GM10266 (cell line): ENCODE data around the gene ATP2C2.

Source experiments
- DNase-seq: peaks from one replicate; pipeline ENCODE4 v3.0.0; 2012; ENCODE audit errors: extremely low spot score
- TF ChIP-seq, protein P1 (sequence below): IDR thresholded peaks from 2 replicates; pipeline ENCODE4 v1.5.1; 2012; ENCODE audit warnings: mild to moderate bottlenecking, low read depth; ENCODE audit not compliant: control insufficient read depth, insufficient read depth; ENCODE audit errors: missing control alignments

The ATP2C2 gene

DNA sequence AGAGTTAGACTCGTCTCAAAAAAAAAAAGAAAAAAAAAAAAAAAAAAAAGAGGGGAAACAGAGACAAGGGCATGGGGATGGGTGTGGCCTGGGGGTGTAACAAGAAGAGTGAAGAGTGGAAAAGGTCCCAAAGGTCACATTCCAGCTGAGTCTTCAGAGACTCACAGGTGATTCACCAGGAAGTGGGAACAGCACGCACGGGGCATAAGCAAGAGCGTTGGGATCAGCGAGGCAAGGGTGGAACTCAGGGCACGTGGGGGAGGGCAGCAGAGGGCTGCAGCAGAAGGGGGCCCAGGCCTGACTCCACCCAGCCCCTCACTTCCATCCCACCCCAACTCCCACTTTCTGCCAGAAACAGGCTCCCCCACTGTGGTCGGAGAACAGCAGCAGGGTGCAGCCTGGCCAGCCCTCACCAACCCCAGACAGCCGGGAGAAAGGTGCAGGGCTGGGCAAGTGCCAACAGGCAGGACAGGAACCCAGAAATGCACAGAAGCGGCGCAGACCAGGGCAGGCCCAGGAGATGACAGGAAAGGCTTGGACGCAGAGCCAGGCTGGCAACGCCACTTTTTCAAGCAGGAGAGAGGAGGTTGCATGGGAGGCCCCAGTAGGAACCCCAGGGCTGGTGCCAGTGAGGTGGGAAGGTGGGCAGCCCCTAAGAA lies 132.9 kb downstream of the ATP2C2 start:
- DNase-seq: no peak
- TF ChIP-seq, protein P1, sequence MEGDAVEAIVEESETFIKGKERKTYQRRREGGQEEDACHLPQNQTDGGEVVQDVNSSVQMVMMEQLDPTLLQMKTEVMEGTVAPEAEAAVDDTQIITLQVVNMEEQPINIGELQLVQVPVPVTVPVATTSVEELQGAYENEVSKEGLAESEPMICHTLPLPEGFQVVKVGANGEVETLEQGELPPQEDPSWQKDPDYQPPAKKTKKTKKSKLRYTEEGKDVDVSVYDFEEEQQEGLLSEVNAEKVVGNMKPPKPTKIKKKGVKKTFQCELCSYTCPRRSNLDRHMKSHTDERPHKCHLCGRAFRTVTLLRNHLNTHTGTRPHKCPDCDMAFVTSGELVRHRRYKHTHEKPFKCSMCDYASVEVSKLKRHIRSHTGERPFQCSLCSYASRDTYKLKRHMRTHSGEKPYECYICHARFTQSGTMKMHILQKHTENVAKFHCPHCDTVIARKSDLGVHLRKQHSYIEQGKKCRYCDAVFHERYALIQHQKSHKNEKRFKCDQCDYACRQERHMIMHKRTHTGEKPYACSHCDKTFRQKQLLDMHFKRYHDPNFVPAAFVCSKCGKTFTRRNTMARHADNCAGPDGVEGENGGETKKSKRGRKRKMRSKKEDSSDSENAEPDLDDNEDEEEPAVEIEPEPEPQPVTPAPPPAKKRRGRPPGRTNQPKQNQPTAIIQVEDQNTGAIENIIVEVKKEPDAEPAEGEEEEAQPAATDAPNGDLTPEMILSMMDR: no peak

DNA sequence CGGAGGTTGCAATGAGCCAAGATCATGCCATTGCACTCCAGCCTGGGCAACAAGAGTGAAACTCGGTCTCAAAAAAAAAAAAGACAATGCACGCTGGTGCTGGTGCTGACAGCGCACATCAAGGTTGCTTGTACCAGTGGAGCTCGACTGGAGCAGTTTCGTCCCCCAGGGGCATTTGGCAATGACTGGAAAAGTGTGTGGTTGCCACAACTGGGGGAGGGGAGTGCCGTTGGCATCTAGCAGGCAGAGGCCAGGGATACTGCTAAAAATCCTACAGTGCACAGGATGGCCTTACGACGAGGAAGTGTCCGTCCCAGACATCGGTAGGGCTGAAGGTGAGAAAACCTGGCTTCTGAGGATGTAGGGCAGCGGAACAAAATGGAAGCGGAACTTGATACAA lies 133.7 kb downstream of the ATP2C2 start:
- no peak for DNase-seq
- TF ChIP-seq, protein P1: no peak

DNA sequence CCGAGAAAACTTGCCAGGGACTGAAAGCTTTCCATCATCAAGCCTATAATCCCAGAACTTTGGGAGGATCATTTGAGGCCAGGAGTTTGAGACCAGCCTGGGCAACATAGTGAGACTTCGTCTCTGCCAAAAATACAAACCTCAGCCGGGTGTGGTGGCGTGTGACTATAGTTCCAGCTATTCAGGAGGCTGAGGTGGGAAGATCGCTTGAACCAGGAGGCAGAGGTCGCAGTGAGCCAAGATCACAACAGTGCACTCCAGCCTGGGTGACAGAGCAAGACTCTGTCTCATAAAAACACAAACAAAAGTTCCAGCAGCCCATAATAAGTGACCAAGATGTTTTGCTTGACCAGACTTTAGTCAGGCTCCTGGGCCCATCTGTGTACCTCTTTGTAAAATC lies 134.2 kb downstream of the ATP2C2 start:
- no peak for DNase-seq
- TF ChIP-seq, protein P1: no peak

DNA sequence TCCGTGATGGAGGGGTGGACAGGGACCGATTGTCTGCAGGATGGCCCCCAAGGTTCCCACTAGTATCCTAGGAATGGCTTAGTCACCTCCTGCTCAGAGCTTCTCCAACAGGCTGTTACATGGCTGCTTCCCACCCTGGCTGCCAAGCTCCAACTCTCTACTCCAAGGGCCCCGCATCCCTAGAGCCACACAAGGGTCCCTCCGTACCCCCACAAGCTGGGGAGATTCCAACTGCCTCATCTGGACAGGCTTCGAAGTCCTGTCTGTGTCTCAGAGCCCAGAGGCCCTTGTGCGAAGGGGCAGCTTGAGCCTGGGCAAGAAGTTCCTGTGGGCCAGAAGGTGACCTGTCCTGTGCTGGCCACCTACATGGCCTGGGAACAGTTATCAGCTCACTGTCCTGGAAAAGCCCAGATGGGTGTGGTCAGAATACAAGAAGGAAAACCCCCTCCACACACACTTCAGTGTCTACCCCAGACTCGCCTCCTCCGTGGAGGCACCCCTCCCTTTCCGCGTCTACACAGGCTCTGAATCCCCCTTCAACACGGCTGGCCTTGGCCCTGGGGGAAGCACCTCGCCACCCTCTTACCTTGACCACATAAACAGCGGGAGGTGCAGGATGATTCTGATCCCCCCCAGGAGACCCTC lies 135.5 kb downstream of the ATP2C2 start:
- DNase-seq: no peak
- TF ChIP-seq, protein P1: no peak

DNA sequence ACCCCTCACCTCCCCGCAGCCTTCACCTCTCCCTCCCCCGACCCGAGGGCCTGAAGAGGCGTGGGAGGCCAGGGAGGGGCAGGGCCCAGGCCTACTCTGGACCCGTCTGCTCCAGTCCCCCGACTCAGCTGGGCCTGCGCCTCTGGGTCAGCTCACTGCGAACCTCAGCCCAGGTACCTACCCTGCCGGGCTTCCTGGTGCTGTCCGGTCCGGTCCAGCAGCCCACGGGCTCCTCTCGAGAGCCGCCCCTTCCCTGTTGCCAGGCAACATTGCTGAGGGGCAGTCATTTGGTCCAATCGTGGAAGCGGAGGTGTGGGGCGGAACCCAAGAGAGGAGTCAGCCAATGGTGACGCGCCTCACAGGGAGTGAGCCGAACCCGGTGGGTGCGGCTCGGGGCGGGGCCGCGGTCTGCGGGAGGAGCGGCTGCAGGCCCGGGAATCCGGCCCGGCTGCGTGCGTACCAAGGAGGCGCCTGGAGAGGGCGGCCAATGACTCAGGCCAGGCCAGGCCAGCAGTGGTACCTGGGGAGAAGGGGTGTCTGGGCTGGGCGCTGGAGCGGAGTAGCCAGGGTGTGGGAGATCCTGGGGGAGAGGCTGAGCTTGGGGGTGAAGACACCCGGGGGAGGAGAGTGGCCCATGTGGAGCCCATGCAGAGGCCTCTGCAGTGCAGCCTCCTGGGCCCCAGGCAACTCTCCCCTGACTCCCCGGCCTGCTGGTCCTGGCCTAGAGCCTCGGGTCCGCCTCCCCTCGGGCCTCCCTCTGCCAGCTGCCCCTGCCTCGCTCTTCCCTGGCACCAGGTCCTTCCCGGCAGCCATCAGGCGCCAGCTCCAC lies 136.3 kb downstream of the ATP2C2 start, which contains the start of gene MEAK7:
Gene MEAK7 (minus strand): TSS at position 240 of the 829 bp plus-strand sequence. CDS start 6,573 bp downstream, outside the sequence.
- TF ChIP-seq, protein P1: no peak
- peak; percentile 97 for DNase-seq

DNA sequence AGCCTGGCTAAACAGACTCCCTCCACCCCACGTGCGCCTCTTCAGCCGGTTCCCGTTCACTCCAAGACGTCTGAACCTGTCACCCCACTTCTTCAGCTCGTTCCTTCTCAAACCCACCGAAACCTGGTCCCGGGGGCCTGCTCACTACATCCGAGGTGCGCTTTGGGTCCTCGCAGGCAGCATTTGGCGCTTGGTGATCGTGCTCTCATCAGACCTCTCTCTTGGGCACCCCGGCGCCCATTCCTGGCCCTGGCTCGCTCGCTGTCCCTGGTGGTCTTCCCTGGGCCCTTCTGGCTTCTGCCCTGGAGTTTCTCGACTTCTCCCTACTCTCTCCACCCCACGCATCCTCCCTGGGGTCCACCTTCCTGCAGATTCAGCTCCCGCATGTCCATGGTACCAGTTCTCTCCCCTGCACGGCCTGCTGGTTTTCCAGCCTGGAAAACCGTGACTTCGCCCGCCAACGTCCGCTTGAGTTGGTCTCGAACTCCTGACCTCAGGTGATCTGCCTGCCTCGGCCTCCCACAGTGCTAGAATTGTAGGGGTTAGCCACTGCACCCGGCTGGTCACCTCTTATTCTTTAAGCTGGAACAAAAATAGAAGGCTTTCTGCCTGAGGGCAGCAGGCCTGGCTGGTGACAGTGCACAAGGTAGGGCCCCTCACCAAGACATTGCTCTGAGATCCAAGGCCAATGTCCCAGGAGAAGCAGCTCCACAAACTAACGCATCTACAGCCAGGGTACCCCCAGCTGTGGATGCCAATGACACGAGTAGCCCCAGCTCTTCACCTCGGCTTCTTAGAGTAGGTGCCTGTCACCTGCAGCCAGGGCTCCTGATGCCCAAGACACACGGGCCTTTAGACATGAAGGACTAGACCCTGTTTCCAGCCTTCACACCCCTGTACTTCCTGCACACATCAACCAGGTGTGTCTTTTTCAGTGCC lies 137.2 kb downstream of the ATP2C2 start:
- no peak for DNase-seq

More for the DNA sequence above, 137.2 kb downstream of the ATP2C2 start:
- TF ChIP-seq, protein P1: no peak
